Stimulated activated CD4-positive, alpha-beta T cell treated with anti-CD3 and anti-CD28 coated beads, TNF-alpha, amount 100 ng/mL, for 48 hours (primary cell): ENCODE measurements around the gene NT5DC1.
A peak's percentile ranks its signal among the peaks of the same experiment; 100 is the strongest.

Experiments
- DNase-seq, 3 donors: peaks; one replicate each; pipeline ENCODE4 v3.0.0-alpha.2; 2020; ENCODE audit warnings: low read depth in 3 of 3

The NT5DC1 gene

GRCh38 chr6:116100419-116101301 is at the start of gene NT5DC1:
TSS of gene NT5DC1 (plus strand) at chr6:116100853. CDS start at chr6:116100931, 78 bp downstream.
- peak; percentile 66 to 86 (median 75) for DNase-seq

GRCh38 chr6:116051244-116051643 is 49.4 kb upstream of the NT5DC1 start:
- DNase-seq = no peak

GRCh38 chr6:116055513-116055912 is 45.1 kb upstream of the NT5DC1 start:
- no peak for DNase-seq

GRCh38 chr6:116057766-116058165 is 42.9 kb upstream of the NT5DC1 start:
- no peak for DNase-seq

- no peak for DNase-seq
Measured at GRCh38 chr6:116059713-116060571, 40.7 kb upstream of the NT5DC1 start.

GRCh38 chr6:116060572-116061283 is 39.9 kb upstream of the NT5DC1 start, which contains the start of gene FRK:
TSS of gene FRK (minus strand) at chr6:116060891. CDS start at chr6:116060311, 580 bp downstream.
- DNase-seq = no peak

GRCh38 chr6:116062496-116062895 is 38.2 kb upstream of the NT5DC1 start:
- DNase-seq = no peak

- DNase-seq = no peak
Measured at GRCh38 chr6:116064666-116065065, 36.0 kb upstream of the NT5DC1 start.

GRCh38 chr6:116066789-116067188 is 33.9 kb upstream of the NT5DC1 start:
- no peak for DNase-seq

GRCh38 chr6:116070101-116070500 is 30.6 kb upstream of the NT5DC1 start:
- DNase-seq = no peak

GRCh38 chr6:116070616-116071389 is 29.9 kb upstream of the NT5DC1 start:
- DNase-seq = no peak

GRCh38 chr6:116072368-116072767 is 28.3 kb upstream of the NT5DC1 start:
- DNase-seq = no peak

- no peak for DNase-seq
Measured at GRCh38 chr6:116073765-116074440, 26.8 kb upstream of the NT5DC1 start.

GRCh38 chr6:116074732-116075390 is 25.8 kb upstream of the NT5DC1 start:
- DNase-seq = no peak

- DNase-seq = no peak
Measured at GRCh38 chr6:116078522-116078921, 22.1 kb upstream of the NT5DC1 start.

- no peak for DNase-seq
Measured at GRCh38 chr6:116078945-116079344, 21.7 kb upstream of the NT5DC1 start.

- no peak for DNase-seq
Measured at GRCh38 chr6:116083052-116083451, 17.6 kb upstream of the NT5DC1 start.

- DNase-seq = no peak
Measured at GRCh38 chr6:116084284-116084683, 16.4 kb upstream of the NT5DC1 start.

GRCh38 chr6:116087437-116088027 is 13.1 kb upstream of the NT5DC1 start:
- DNase-seq = no peak

GRCh38 chr6:116088946-116089345 is 11.7 kb upstream of the NT5DC1 start:
- no peak for DNase-seq
